ENCODE measurements around the gene SF3B3.

The SF3B3 gene

GRCh38 chr16:70563636-70564035, 40.0 kb downstream of the SF3B3 start:
- no peak for DNase-seq
- H3K27ac Mint-ChIP-seq: no peak overlapping the region
- no peak overlapping the region for H3K4me3 Mint-ChIP-seq
- H3K4me1 Mint-ChIP-seq: no peaks in the 10 kb centered on the region
- H3K27me3 Mint-ChIP-seq (ENCODE audit: low read depth, poor library complexity): no peaks in the 10 kb centered on the region
- peaks cover 88% of the 10 kb centered on the region for H3K36me3 Mint-ChIP-seq (ENCODE audit: low read depth)
- H3K9me3 Mint-ChIP-seq: no peaks in the 10 kb centered on the region
- TF ChIP-seq CTCF (IDR thresholded peaks at IDR 0.05): no peak

GRCh38 chr16:70565053-70565452, 41.4 kb downstream of the SF3B3 start:
- peaks cover 91% of the 10 kb centered on the region for H3K36me3 Mint-ChIP-seq (ENCODE audit: low read depth)
- peak overlapping the region; percentile 75 for H3K27ac Mint-ChIP-seq
- no peak overlapping the region for H3K4me3 Mint-ChIP-seq
- no peaks in the 10 kb centered on the region for H3K4me1 Mint-ChIP-seq
- H3K9me3 Mint-ChIP-seq: no peaks in the 10 kb centered on the region
- DNase-seq: no peak
- H3K27me3 Mint-ChIP-seq (ENCODE audit: low read depth, poor library complexity): no peaks in the 10 kb centered on the region
- TF ChIP-seq CTCF (IDR thresholded peaks at IDR 0.05): no peak

GRCh38 chr16:70568601-70569237, 45.1 kb downstream of the SF3B3 start:
- Mint-ChIP-seq H3K36me3 (ENCODE audit: low read depth) (peaks cover 91% of the 10 kb centered on the region), H3K9me3 (no peaks in the 10 kb centered on the region), H3K27me3 (ENCODE audit: low read depth, poor library complexity) (no peaks in the 10 kb centered on the region), H3K27ac (no peak overlapping the region), H3K4me1 (no peaks in the 10 kb centered on the region), H3K4me3 (no peak overlapping the region)
- DNase-seq: no peak
- no peak for TF ChIP-seq CTCF (IDR thresholded peaks at IDR 0.05)

- no peak for DNase-seq
- Mint-ChIP-seq H3K36me3 (ENCODE audit: low read depth) (peaks cover 89% of the 10 kb centered on the region), H3K4me1 (no peaks in the 10 kb centered on the region), H3K9me3 (no peaks in the 10 kb centered on the region), H3K27ac (peak overlapping the region; percentile 36), H3K4me3 (no peak overlapping the region), H3K27me3 (ENCODE audit: low read depth, poor library complexity) (no peaks in the 10 kb centered on the region)
- TF ChIP-seq CTCF (IDR thresholded peaks at IDR 0.05): no peak
Measured at GRCh38 chr16:70569752-70570151, 46.1 kb downstream of the SF3B3 start.

- no peak for TF ChIP-seq CTCF (IDR thresholded peaks at IDR 0.05)
- Mint-ChIP-seq H3K27ac (no peak overlapping the region), H3K36me3 (ENCODE audit: low read depth) (peaks cover 78% of the 10 kb centered on the region), H3K27me3 (ENCODE audit: low read depth, poor library complexity) (no peaks in the 10 kb centered on the region), H3K4me3 (no peak overlapping the region), H3K9me3 (no peaks in the 10 kb centered on the region), H3K4me1 (no peaks in the 10 kb centered on the region)
- DNase-seq: no peak
Measured at GRCh38 chr16:70570967-70571570, 47.5 kb downstream of the SF3B3 start.

GRCh38 chr16:70571623-70572022, 48.0 kb downstream of the SF3B3 start:
- no peak for TF ChIP-seq CTCF (IDR thresholded peaks at IDR 0.05)

More at GRCh38 chr16:70571623-70572022, 48.0 kb downstream of the SF3B3 start:
- no peak for DNase-seq
- no peak overlapping the region for H3K4me3 Mint-ChIP-seq
- H3K36me3 Mint-ChIP-seq (ENCODE audit: low read depth): peaks cover 73% of the 10 kb centered on the region
- H3K27ac Mint-ChIP-seq: no peak overlapping the region
- H3K27me3 Mint-ChIP-seq (ENCODE audit: low read depth, poor library complexity): no peaks in the 10 kb centered on the region
- H3K4me1 Mint-ChIP-seq: peaks cover 5% of the 10 kb centered on the region
- no peaks in the 10 kb centered on the region for H3K9me3 Mint-ChIP-seq
